Measurements from ENCODE around the gene CEP55. TPM values are rescaled to one million over a fixed set of nuclear protein-coding genes. Genes with fewer than 3 reads are reported as not detected.

The CEP55 gene
- total and polyA plus RNA-seq, 4 donors: under 0.01 to 4.1 (median 0.46) TPM

GRCh38 chr10:93515071-93516005 lies 18.9 kb downstream of the CEP55 start:
- no peak overlapping the region for H3K27ac ChIP-seq (ENCODE audit: low read depth in 1 of 2, low read length in 2 of 2)
- H3K27me3 ChIP-seq (ENCODE audit: control insufficient read depth in 4 of 4, insufficient read depth in 4 of 4, low read length in 3 of 4): no peaks in the 10 kb centered on the region
- H3K9ac ChIP-seq (ENCODE audit: low read depth in 1 of 2, low read length in 2 of 2): no peak overlapping the region
- WGBS: 75% methylated on average over 8 of the region's 8 CpGs
- no peak overlapping the region for H3K4me3 ChIP-seq (ENCODE audit: low read depth in 1 of 3, low read length in 3 of 3)
- no peaks in the 10 kb centered on the region for H3K9me3 ChIP-seq (ENCODE audit: control insufficient read depth in 4 of 4, low read length in 3 of 4)
- TF ChIP-seq NR2F2 (IDR thresholded peaks at IDR 0.05) (no peak), JUND (IDR thresholded peaks at IDR 0.05) (no peak), REST (IDR thresholded peaks at IDR 0.05) (no peak), RXRA (IDR thresholded peaks at IDR 0.05) (no peak), YY1 (IDR thresholded peaks at IDR 0.05) (no peak), MAX (IDR thresholded peaks at IDR 0.05) (no peak), GABPA (IDR thresholded peaks at IDR 0.05 in 1 of 2, conservative IDR thresholded peaks at IDR 0.05 in 1 of 2) (no peak), FOXA2 (IDR thresholded peaks at IDR 0.05) (no peak), RAD21 (IDR thresholded peaks at IDR 0.05) (no peak), EGR1 (IDR thresholded peaks at IDR 0.05; ENCODE audit: low read depth in 2 of 2) (no peak), HNF4G (IDR thresholded peaks at IDR 0.05) (no peak), ATF3 (IDR thresholded peaks at IDR 0.05) (no peak), FOXA1 (IDR thresholded peaks at IDR 0.05) (no peak), HNF4A (conservative IDR thresholded peaks at IDR 0.05) (no peak), SP1 (IDR thresholded peaks at IDR 0.05) (no peak), TAF1 (conservative IDR thresholded peaks at IDR 0.05) (no peak), ZBTB33 (IDR thresholded peaks at IDR 0.05) (no peak)
- no peak for DNase-seq (ENCODE audit: low spot score)
- H3K4me1 ChIP-seq (ENCODE audit: control insufficient read depth in 4 of 4, insufficient read depth in 4 of 4, low read length in 3 of 4): no peaks in the 10 kb centered on the region
- no peaks in the 10 kb centered on the region for H3K36me3 ChIP-seq (ENCODE audit: control insufficient read depth in 4 of 4, insufficient read depth in 3 of 4, low read depth in 1 of 4, low read length in 3 of 4)

GRCh38 chr10:93516006-93516380 lies 19.6 kb downstream of the CEP55 start:
- no peak overlapping the region for H3K27ac ChIP-seq (ENCODE audit: low read depth in 1 of 2, low read length in 2 of 2)
- H3K9me3 ChIP-seq (ENCODE audit: control insufficient read depth in 4 of 4, low read length in 3 of 4): no peaks in the 10 kb centered on the region
- no peaks in the 10 kb centered on the region for H3K36me3 ChIP-seq (ENCODE audit: control insufficient read depth in 4 of 4, insufficient read depth in 3 of 4, low read depth in 1 of 4, low read length in 3 of 4)
- DNase-seq (ENCODE audit: low spot score): no peak
- no peaks in the 10 kb centered on the region for H3K4me1 ChIP-seq (ENCODE audit: control insufficient read depth in 4 of 4, insufficient read depth in 4 of 4, low read length in 3 of 4)
- no peaks in the 10 kb centered on the region for H3K27me3 ChIP-seq (ENCODE audit: control insufficient read depth in 4 of 4, insufficient read depth in 4 of 4, low read length in 3 of 4)
- whole genome bisulfite sequencing: 95% methylated on average over 1 of the region's 1 CpG
- H3K9ac ChIP-seq (ENCODE audit: low read depth in 1 of 2, low read length in 2 of 2): no peak overlapping the region
- TF ChIP-seq GABPA (IDR thresholded peaks at IDR 0.05 in 1 of 2, conservative IDR thresholded peaks at IDR 0.05 in 1 of 2): no peak
- no peak for TF ChIP-seq YY1 (IDR thresholded peaks at IDR 0.05)
- no peak overlapping the region for H3K4me3 ChIP-seq (ENCODE audit: low read depth in 1 of 3, low read length in 3 of 3)
